ENCODE measurements around the gene ZNF280C. TPM values are rescaled to one million over a fixed set of nuclear protein-coding genes. Genes with fewer than 3 reads are reported as not detected.

The ZNF280C gene
- total RNA-seq, 1 experiment from 2014 or later: 15.0 TPM

GRCh38 chrX:130296297-130296678 lies 27.6 kb upstream of the ZNF280C start:
- Mint-ChIP-seq H3K4me3 (no peak overlapping the region), H3K36me3 (peaks cover 13% of the 10 kb centered on the region; the same call in 1 of the 2 replicates), H3K4me1 (no peaks in the 10 kb centered on the region), H3K27ac (no peak overlapping the region), H3K9me3 (peaks cover 21% of the 10 kb centered on the region), H3K27me3 (ENCODE audit: low read depth) (no peaks in the 10 kb centered on the region)
- ChIA-PET CTCF (no interaction called here), POLR2A (no interaction called here)
- DNase-seq (ENCODE audit: low spot score): no peak
- TF ChIP-seq ZNF281 (CRISPR knock-in tag; IDR thresholded peaks at IDR 0.05): no peak
- no peak for TF ChIP-seq SMAD3 (CRISPR knock-in tag; IDR thresholded peaks at IDR 0.05; ENCODE audit: borderline replicate concordance)
- no peak for TF ChIP-seq SOX15 (CRISPR knock-in tag; IDR thresholded peaks at IDR 0.05)
- no peak for TF ChIP-seq NR2C2 (CRISPR knock-in tag; IDR thresholded peaks at IDR 0.05)
- no peak for TF ChIP-seq HMGA2 (CRISPR knock-in tag; IDR thresholded peaks at IDR 0.05)
- no peak for TF ChIP-seq TEAD1 (CRISPR knock-in tag; IDR thresholded peaks at IDR 0.05)
- TF ChIP-seq TEAD4 (CRISPR knock-in tag; IDR thresholded peaks at IDR 0.05): no peak
- no peak for TF ChIP-seq ERG (CRISPR knock-in tag; IDR thresholded peaks at IDR 0.05)
- no peak for TF ChIP-seq ZNF416 (CRISPR knock-in tag; IDR thresholded peaks at IDR 0.05)
- TF ChIP-seq FOXJ3 (CRISPR knock-in tag; IDR thresholded peaks at IDR 0.05; ENCODE audit: borderline replicate concordance): no peak
- no peak for TF ChIP-seq CREM (CRISPR knock-in tag; IDR thresholded peaks at IDR 0.05)
- TF ChIP-seq CTCF (IDR thresholded peaks at IDR 0.05): no peak
- TF ChIP-seq RORB (CRISPR knock-in tag; IDR thresholded peaks at IDR 0.05): no peak
- TF ChIP-seq CBFB (CRISPR knock-in tag; IDR thresholded peaks at IDR 0.05; ENCODE audit: low read depth): no peak
- no peak for TF ChIP-seq AFF4 (CRISPR knock-in tag; IDR thresholded peaks at IDR 0.05; ENCODE audit: borderline replicate concordance)
- TF ChIP-seq SP1 (CRISPR knock-in tag; conservative IDR thresholded peaks at IDR 0.05): no peak
- no peak for TF ChIP-seq KAT7 (CRISPR knock-in tag; IDR thresholded peaks at IDR 0.05; ENCODE audit: borderline replicate concordance)
- ATAC-seq: no peak

Data from WTC11 (cell line).